Epithelial cell of prostate (primary cell): ENCODE data around the gene PANX1.
"Not testable (repeated sequence)": the region's sequence is repeated elsewhere in the genome, so short reads cannot be mapped to it uniquely, and the experiment has no call there.

Experiments
- DNase-seq: peaks from one replicate; pipeline ENCODE4 v3.0.0-alpha.2; 2011; ENCODE audit warnings: low read depth, low spot score
- H3K27ac ChIP-seq: fragments of 450-650 bp; 2 replicates; pipeline ENCODE4 v1.5.1; 2017; ENCODE audit warnings: mild to moderate bottlenecking

The PANX1 gene

DNA sequence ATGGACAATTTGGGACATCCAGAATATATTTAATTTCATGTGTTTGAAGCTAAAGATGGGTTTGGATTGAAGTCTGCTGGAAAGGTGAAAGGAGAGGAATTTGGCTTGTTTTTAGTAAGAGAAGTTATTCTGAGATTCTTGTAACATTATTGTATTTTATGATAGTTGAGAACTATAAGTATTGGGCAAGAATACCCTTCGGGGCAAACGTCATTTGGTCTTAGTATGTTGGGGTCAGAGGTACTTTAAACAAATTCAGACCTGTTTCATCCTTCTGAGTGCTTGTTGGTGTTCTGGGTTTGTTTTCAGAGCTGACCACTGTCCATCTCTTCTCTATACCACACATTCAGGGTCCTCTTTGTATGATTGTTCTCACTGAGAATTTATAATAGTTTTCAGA is 19.5 kb downstream of the PANX1 start:
- no peak overlapping the region for H3K27ac ChIP-seq
- no peak for DNase-seq

DNA sequence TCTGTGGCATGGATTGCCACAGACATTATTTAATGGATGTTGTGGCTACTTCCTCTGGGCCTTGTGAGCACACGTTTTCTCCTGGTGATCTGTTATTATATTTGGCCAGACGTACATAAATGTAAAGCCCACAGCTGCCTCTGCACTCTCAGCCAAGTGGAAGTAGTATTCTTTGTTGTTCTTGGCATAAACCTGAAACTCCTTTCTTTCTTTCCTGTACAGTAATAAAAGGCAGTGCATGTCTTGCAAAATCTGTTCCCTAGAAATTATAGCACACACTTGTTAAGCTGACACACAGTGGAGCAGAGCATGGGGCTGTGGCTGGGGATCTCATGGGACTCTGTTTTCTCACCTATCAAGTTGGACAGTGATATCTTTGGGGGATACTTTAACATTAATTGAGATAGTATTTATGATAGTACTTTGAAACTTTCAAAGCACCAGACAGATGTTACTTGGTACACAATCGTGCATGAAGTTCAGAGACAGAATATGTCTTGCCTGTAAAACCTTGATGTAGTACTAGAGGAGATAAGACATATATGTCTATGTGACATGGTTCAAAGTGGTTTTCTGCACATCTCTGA is 20.9 kb downstream of the PANX1 start:
- DNase-seq = no peak
- H3K27ac ChIP-seq = peak overlapping the region; percentile 49

DNA sequence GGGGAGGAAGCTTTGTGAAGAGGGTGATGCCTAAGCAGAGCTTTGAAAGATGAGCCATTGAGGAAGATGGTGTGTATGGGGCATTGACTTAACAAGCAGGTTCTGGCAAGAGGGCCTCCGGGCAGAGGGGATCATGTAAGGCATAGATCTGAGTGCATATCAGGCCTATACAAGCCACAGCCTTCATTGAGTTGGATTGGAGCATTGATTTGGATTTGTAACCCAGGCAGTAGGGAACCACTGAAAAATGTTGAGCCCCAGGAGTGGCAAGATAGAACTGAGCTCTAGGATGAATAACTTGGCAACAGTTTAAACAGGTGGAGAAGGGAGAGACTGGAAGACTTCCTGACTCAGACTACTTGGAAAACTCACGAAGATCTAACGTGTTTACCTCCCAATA is 21.4 kb downstream of the PANX1 start:
- DNase-seq = no peak
- H3K27ac ChIP-seq = peak overlapping the region; percentile 49

DNA sequence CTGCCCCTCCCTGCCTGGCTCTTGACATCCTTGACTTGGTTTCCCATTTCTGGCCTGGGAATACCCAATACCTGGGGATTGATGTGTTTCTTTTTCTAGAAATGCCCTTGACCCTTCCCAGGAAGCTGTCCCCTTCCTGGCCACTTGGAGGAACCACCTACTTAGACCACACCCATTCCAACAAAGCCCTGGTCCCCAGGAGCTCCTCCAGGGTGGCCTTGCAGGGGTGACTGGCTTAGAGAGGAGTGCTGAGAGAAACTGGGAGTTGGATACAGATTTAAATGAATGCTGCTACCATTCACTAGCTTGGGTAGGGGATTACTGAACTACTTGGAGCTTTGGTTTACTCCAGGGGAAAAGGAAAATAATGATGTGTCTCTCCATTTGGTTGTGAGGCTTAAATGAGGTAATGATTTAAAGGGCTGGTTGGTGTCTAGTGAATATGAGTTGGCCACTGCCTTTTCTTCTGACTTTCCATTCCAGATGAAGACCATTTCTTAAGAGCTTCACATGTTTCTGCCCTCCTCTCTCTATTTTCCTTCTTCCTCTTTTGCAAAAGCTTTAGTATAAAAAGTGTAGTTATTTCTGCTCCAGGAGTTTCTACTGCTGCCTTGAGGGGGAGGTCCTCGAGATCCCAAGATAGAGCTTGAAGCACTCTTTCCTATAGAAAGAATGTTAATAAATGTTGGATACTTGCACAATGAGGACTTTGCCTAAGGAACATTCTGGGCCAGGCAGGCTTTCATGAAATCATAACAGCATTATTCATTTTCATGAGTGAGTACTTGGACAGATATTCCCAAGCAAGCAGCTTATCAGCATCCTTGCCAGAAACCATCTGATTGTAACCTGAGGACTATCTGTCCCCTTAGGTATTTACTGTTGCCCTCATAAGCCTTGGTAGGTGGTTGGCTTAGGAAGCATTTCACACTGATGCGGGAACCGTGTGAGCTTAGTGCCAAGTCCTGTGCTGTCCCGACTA is 22.4 kb downstream of the PANX1 start:
- peak overlapping the region; percentile 49 for H3K27ac ChIP-seq
- DNase-seq = no peak

DNA sequence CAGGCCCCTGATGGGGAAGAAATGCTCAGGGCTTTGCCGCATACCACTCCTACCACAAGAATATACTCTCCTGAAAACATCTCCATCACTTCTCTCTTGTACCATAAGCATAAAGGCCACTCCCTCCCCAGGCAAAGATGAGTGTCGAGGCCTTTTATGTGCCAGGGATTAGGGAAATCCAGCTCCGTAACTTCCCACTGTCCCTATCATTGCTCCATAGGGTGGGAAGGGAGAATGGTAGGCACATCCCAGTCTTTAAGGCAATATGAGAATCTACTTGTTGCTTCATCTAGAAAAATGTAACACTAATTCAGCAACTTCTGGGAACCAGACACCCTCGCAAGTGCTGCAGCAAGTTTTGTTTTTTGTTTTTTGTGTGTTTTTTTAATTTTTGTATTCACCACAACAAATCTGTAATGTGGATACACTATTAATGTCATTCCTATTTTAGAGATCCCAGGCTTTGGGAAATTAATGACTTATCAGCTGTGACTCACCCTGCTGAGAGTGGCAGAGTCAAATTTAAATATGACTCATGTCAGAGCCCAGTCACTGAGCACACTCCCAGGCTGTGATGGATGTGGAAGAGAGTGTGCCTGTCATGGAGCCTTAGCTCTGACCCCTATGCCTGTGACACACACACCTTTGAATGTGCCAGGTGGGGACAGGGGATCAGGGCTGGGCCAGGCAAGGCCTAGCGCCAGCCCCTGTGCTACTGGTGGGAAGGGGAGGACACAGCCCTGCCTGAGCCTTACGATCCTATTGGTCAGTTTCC is 23.4 kb downstream of the PANX1 start:
- no peak overlapping the region for H3K27ac ChIP-seq

DNA sequence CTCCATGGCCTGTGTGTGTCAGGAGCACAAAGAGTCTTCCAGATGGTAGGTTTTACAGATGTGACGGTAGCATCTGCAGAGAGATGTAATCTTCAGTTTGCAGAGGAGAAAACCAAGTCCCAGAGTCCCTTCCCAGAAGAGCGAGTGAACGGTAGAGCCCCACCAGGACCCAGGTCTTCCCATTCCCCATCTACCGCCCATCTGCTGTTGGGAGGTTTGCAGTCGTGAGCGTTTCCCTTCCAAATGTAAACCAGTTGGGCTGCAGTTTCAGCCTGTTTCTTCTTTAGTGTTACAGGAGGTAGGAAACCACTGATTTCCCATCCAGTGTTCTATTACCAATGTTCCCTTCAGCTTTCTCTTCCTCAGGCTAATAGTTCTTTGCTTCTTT is 24.0 kb downstream of the PANX1 start:
- no peak overlapping the region for H3K27ac ChIP-seq

More for the DNA sequence above, 23.4 kb downstream of the PANX1 start:
- DNase-seq = no peak

DNA sequence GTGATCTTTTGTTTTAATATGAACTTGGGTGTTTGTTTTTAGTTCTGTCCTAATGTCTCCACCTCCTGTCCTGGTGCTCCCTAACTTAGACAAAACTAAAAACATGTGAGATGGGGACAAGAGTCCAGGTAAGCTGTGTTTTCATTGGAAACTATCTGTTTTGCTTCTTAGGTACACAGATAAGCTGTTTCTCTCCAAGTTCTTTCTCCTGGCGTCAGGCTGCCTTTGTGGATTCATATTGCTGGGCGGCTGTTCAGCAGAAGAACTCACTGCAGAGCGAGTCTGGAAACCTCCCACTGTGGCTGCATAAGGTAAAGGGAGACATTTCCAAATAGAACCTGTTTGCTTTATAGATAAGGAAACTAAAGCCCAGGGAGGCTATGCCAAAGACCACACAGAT is 24.7 kb downstream of the PANX1 start:
- DNase-seq = no peak
- no peak overlapping the region for H3K27ac ChIP-seq

More for the DNA sequence above, 24.0 kb downstream of the PANX1 start:
- DNase-seq = no peak

DNA sequence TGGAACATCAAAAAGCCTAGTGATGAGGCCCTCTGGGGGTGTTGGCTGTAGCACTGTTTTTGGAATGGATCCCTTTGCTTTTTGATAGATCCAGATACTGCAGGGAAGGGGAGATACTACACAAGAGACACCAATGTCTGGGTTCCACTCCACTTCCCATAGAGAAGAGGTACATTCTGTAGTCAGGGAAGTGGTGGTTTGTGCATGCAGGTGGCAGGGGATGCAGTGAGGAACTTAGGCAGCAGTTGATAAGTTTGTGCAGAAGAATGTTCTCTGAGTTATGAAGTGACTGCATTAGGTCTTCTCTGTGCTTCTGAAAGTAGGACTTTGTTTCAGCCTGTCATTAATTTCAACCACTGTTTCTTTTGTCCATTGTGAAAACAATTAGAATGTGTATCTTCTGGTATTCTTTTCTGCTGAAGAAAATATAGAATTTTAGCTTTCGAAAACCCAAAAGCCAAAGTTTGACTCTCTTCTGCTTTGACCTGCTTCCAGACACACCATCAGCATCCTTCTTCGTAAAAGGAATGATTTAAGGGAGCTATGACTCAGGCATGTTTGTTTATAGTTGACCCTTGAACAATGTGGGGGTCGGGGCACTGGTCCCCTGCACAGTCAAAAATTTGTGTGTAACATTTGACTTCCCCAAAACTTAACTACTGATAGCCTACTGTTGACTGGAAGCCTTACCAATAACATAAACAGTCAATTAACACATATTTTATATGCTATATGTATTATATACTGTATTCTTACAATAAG is 25.6 kb downstream of the PANX1 start:
- DNase-seq = no peak
- no peak overlapping the region for H3K27ac ChIP-seq

DNA sequence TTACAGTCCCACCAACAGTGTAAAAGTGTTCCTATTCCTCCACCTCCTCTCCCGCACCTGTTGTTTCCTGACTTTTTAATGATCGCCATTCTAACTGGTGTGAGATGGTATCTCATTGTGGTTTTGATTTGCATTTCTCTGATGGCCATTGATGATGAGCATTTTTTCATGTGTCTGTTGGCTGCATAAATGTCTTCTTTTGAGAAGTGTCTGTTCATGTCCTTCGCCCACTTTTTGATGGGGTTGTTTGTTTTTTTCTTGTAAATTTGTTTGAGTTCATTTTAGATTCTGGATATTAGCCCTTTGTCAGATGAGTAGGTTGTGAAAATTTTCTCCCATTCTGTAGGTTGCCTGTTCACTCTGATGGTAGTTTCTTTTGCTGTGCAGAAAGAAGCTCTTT is 28.7 kb downstream of the PANX1 start:
- not testable (repeated sequence) for H3K27ac ChIP-seq, DNase-seq

DNA sequence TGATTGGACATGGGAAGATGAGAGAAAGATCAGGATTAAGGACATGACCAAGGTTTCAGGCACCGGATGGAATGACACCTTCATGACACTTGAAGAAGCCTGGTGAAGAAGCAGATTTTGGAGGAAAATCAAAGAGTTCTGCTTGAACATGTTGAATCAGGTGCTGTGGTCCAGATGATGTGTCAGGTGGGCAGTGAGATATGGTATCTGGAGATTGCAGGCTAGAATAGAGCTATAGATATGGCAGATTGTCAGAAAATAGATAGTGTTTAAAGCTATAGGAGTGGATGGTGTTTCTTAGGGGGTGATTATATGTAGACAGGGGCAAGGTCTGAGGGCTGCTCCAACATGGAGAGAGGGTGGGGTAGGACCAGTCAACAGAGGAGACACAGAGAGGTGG is 40.2 kb downstream of the PANX1 start:
- H3K27ac ChIP-seq = no peak overlapping the region

DNA sequence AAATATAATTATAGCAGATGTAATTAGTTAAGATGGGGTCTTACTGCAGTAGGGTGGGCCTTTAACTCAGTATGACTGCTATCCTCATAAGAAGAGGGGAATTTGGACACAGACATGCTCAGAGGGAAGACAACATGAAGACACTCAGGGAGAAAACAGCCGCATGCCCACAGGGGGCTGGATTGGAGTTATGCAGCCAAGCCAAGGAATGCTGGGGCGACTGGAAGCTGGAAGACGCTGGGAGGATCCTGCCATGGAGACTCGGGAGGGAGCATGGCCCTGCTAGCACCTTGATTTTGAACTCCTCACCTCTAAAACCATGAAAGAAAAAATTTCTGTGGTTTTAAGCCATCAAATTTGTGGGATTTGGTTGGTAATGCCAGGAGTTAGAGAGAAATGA is 40.9 kb downstream of the PANX1 start:
- DNase-seq = no peak
- no peak overlapping the region for H3K27ac ChIP-seq

More for the DNA sequence above, 40.2 kb downstream of the PANX1 start:
- no peak for DNase-seq

DNA sequence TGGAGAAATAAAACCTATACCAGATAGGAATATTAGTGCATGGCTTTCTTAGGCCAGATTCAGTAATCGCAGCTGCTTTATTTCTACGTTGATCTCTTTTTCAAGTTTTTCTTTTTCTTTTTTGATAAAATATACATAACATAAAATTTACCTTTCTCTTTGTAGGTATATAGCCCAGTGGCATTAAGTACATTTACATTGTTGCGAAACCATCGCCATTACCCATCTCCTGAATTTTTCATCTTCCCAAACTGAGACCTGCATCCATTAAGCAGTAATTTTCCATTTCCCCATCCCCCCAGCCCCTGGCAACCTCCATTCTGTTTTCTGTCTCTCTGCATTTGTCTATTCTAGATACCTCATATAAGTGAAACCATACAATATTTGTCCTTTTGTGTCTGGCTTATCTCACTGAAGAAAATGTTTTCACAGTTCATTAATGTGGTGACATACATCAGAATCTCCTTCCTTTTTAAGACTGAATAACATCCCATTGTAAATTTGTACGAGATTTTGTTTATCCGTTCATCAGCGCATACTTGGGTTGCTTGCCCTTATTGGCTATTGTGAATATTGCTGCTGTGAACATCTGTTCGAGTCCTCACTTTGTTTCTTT is 41.4 kb downstream of the PANX1 start:
- H3K27ac ChIP-seq = no peak overlapping the region
- no peak for DNase-seq

DNA sequence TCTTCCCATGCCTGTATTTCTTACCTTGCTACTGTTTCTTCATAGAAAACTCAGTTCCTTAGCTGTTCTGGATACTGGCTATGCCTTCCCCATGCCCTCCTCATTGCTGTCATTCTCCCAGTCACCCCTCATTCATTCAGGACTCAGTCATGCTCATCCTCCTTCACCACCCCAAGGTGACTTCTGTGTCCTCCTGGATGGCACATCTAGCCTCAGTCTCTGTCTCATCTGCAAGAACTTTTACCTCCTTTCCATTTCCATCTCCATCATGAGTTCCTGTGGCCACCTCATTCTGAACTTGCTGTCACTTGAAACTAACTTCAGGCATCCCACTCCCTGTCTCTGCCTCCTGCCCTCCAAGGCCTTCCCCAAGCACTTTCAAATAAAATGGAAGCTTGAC is 42.3 kb downstream of the PANX1 start:
- no peak for DNase-seq
- H3K27ac ChIP-seq = no peak overlapping the region

DNA sequence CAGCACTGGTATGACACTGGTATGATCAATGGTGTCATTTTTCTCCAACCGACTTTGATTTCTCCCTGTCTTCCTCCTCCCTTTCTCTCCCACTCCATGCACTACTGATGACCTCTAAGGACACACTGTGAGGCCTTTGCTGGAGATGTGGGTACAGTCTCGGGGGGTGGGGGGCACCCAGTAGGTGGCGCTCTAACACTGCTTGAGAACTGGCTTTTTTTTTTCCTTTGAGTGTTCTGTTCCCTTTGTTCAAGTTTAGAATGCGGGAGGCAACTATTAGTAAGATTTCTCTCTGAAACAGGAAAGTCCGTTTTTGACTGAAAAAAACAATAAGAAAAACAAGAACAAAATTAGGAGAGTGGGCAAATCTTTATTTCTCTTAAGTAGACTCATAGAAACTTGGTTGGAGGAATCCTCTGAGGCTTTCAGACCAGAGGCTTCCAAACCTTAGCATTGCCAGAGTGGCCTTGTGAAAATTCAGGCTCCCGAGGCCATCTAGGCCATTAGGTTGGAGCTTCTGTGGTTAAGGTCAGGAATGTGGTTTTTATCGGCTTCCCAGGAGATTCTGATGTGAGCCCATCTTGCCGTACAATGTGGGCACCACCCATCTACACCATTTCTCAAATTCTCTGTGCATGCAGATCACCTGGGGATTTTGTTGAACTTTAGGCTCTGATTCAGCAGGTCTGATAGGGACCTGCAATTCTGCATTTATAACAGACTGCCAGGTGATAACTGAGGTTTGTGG is 43.2 kb downstream of the PANX1 start:
- H3K27ac ChIP-seq = no peak overlapping the region
- DNase-seq = no peak

DNA sequence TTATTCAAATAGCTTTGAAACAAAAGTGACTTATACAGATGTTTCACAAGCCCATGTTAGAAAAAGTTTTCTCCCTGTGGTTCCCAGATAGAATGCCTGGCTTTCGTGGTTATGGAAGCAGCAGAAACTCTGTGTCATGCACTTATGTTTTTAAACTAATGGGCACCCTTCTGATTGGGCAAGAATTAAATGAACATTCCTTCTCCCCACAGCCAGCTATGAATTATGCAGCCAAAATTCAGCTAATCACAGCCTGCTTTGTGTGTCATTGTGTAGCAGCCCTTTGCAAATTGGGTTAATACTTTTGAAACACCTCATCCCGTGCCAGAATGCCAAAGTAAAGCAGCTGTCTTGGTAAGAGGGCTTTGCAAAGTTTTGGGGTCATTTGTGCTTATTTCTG is 46.9 kb downstream of the PANX1 start:
- no peak overlapping the region for H3K27ac ChIP-seq
- peak; percentile 45 for DNase-seq

DNA sequence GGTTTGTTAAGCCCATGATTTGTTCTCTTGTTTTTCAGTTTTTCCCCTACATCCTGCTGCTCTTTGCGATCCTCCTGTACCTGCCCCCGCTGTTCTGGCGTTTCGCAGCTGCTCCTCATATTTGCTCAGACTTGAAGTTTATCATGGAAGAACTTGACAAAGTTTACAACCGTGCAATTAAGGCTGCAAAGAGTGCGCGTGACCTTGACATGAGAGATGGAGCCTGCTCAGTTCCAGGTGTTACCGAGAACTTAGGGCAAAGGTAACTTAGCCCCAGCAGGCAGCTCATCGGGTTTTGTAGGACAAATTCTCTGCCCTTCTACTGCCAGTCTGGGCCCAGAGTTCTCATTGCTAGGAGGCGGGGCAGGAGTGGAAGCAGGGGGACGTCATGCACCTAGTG is 49.7 kb downstream of the PANX1 start:
- H3K27ac ChIP-seq = no peak overlapping the region
- no peak for DNase-seq

DNA sequence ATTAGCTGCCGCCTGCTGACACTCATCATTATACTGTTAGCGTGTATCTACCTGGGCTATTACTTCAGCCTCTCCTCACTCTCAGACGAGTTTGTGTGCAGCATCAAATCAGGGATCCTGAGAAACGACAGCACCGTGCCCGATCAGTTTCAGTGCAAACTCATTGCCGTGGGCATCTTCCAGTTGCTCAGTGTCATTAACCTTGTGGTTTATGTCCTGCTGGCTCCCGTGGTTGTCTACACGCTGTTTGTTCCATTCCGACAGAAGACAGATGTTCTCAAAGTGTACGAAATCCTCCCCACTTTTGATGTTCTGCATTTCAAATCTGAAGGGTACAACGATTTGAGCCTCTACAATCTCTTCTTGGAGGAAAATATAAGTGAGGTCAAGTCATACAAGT is 51.1 kb downstream of the PANX1 start:
- no peak for DNase-seq
- H3K27ac ChIP-seq = no peak overlapping the region

DNA sequence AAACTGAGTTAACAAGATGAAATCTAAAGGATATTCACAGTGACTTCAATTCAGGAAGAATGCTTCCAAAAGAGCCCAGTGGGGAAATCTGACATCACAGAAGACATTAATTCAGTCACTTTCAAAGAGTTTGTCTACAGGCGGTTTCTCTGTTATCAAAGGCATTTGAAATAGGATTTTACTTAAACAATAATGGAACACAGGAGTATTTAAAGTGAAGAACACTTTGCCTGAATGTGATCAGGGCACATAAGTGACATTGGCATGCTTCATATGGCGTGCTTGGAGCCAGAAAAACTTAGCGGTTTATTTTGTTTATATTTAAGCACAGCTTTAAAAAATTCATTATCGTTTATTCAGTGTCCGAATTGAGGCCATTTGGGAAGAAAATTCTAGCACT is 52.9 kb downstream of the PANX1 start:
- no peak overlapping the region for H3K27ac ChIP-seq
- DNase-seq = no peak

DNA sequence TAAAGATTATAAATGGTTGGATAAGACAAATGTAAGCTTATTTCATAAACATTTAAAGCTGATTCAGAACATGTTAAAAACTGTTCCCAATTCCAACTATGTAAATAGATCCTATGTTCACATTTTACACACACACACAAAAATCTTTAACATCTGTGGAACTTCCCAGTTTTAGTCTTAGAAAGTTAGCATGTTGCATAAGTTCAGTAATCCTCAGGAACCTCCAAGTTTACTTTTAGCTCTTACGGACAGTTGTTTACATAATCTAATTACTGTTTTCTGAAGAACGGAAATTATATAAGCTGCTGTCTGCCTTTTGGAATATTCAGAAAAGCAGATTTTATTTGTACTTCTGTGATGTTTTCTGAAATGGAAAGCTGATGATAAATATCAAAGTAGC is 53.3 kb downstream of the PANX1 start:
- DNase-seq = no peak
- H3K27ac ChIP-seq = no peak overlapping the region
